ENCODE measurements around the gene SIDT2.
"Not testable (repeated sequence)": the region's sequence is repeated elsewhere in the genome, so short reads cannot be mapped to it uniquely, and the experiment has no call there.

DNA sequence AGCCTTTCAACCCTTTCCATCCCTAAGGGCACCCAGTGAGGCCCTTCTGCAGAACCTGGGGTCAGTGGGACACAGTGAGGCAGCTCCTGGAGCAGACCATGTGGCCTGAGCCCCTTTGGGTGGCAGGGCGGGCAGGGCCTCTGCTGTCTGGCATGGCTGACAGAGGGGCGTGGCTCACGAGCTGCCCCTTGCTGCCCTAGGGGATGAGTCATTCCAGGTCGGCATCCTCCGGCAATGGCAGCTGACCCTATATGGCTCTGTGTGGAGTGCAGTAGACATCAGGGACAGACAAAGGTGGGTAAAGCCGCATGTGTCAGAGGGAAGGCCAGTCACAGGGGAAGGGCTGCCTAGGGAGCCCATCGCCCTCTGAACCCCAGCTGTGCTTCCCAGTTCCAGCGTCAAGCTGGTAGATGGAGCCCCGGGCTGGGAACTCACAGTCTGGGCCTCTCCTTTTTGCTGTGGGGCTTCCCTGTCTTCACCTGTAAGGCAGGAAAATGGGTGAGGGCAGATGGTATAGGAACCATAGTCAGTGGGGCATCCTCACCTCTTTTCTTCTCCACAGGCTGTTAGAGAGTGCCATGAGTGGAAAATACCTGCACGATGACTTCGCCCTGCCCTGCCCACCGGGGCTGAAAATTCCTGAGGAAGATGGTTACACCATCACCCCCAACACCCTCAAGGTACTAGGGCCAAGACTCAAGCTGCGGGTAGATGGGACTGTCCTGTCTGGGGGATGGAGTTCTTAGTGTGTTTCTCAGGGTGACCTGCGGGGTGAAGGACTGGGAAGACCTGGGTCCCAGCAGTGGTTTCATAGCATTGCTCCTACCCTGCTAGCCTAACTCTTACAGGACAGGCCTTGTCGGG lies 41.1 kb upstream of the SIDT2 start:
- TF ChIP-seq SUZ12 (IDR thresholded peaks at IDR 0.05; ENCODE audit: extremely low read depth, insufficient read depth, insufficient read length); ZNF274 (IDR thresholded peaks at IDR 0.05; ENCODE audit: low read depth, low read length): not testable (repeated sequence)

All from NT2/D1 (cell line).